GM18858 (cell line): ENCODE data around the gene KISS1R.
"Not testable (repeated sequence)": the region's sequence is repeated elsewhere in the genome, so short reads cannot be mapped to it uniquely, and the experiment has no call there.

Source experiments
- ATAC-seq: cut with Tn5 transposase; IDR thresholded peaks from one replicate; pipeline ENCODE4 v1.9.1; 2021; ENCODE audit not compliant: unreplicated experiment

Gene KISS1R

DNA sequence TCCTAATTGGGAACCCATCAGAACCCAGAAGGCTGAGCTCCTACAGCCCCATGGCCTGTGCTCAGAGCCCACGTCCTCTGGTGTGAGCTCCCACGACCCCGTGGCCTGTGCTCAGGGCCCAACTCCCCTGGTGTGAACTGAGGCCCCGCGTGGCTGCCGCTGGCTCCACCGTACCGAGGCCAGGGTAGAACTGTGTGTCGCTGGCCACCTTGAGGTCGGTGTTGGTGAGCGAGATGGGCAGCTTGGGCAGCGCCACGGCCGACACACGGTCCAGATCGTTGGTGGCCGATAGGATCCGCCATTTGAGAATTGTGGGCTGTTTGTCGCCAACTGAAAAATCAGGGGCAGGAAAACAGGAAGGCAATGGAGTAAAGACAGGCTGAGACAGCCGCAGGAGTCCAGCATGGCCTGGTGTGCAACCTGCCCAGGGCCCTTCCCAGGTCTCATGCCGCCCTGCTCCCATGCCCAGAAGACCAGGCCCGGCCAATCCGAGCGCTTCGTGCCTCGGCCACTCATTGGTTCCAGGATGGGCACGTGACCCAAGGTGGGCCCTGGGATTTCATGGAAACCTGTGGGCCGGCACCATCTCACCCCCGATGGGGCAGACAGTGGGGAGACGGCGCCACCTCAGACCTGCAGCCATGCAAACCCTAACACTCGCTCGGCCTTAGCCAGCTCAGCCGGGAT lies 35.6 kb upstream of the KISS1R start:
- no peak for ATAC-seq

DNA sequence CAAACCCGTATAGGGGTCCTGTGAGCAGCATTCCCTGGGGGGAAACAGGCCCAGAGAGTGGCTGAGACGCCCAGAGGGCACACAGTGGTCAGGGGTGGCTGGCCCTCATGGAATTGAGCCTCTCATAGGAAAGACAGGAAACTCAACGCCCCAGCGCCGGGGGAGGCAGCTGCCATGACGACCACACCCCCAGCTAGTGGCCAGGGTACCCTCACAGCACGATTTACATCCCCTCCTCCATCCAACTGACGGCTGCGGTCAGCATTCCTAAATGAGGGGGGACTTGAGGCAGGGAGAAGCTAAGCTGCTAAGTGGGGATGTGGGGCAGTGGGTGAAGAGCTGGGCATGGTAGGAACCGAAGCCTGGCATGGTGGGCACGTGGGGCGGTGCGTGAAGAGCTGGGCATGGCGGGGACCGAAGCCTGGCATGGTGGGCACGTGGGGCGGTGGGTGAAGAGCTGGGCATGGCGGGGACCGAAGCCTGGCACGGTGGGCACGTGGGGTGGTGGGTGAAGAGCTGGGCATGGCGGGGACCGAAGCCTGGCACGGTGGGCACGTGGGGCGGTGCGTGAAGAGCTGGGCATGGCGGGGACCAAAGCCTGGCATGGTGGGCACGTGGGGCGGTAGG lies 34.1 kb upstream of the KISS1R start:
- ATAC-seq: no peak

DNA sequence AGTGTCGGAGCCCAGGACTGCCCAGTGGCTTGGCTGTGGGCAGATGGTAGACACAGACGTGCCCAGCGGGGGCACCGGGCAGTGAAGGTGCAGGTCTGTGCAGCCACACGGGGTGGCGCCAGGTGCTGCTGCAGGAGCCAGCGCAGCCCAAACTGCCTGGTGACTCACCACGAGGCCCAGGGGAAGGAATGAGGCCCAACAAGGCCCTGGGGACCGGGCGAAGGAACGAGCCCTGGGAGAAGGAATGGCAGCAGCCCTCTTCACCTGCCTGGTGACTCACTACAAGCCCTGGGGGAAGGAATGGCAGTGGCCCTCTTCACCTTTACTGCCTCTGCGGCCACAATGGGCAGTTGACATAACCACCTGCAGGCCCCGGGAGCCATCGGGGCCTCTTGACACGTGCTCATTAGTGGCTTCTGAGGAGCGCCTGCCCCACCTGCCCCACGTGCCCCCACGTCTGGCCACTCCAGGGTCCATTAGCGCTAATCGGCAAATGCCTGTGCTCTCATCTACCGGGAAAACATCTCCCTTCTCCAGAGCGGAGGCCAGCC lies 33.4 kb upstream of the KISS1R start:
- no peak for ATAC-seq

DNA sequence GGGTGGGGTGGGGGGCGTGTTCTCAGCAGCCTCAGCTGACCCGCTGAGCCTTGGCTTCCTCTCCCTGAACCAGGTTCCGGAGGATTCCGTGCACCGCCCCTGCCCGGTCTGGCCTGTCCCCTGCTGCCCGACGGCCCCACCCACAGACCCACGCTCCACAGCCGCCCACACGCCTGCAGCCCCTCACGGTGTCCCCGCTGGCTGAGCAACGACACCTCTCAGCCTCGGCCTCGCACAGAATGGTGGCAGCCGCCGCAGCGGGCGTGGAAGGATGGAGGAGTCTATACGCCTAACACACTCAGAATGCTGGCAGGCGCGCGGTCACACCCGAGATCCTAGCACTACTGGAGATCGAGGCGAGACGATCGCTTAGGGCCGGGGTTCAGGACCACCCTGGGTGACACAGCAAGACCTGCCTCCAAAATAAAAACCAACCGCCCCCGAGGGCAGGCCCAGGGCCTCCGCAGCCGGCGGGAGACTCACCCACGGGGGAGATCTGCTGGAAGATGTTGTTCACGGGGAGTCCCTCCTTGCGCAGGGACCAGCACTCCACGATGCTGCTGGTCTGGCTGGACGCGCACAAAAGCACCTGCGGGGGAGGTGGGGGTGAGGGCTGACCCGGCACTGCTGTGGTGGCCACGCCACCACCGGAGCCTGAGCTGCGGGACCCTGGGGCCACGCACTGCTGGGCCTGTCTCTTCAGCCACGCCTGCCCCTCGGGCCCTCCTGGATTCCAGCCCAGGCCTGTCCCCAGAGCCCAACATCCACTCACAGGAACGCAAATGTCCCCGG lies 32.5 kb upstream of the KISS1R start:
- no peak for ATAC-seq

- ATAC-seq: no peak
These were observed 31.5 kb upstream of the KISS1R start for GRCh38 chr19:885536-886224.

GRCh38 chr19:887072-887471 lies 30.1 kb upstream of the KISS1R start:
- no peak for ATAC-seq

DNA sequence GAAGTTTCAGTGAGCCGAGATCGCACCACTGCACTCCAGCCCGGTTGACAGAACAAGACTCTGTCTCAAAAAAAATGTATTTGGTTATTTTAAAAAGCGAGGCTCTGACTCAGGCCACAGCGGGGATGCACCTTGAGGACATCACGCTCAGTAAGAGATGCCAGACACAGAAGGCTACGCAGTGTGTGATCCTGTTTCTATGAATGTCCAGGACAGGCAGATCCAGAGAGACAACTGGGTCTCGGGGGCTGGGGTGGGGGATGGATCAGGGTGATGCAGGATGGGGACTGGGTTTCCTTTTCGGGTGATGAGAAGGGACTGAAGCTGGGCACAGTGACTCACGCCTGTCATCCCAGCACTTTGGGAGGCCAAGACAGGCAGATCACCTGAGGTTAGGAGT lies 29.5 kb upstream of the KISS1R start:
- no peak for ATAC-seq

DNA sequence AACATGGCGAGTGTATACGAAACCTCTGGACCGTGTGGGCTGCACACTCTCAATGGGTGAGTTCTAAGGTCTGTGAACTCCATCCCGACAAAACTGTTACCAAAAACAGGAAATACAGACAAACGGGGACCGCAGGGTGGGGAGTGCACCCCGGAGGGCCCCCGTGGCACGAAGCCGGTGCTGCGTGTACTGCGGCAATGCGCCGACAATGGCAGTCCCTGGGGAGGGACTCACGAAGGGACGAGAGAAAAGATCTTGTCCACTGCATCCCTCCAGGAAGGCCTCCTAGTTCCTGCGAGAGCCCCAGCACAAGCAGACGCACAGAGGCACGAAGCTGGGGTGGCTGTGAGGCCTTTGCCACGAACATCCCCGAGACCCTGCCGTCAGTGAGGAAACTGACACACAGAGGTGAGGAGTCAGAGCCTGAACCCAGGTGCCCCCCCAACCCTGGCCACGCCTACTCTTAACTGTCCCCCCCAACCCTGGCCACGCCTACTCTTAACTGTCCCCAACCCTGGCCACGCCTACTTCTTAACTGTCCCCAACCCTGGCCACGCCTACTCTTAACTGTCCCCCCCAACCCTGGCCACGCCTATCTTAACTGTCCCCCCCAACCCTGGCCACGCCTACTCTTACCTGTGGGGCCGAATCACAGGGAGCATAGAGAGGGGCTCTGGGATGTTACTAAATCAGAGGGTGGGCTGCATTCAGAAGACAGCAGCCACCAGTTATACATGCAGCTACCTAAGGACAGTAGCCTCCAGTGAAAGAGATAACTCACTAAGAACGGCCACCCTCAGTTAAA lies 28.4 kb upstream of the KISS1R start:
- ATAC-seq: no peak

GRCh38 chr19:889662-890295 lies 27.4 kb upstream of the KISS1R start:
- no peak for ATAC-seq

GRCh38 chr19:890831-891230 lies 26.3 kb upstream of the KISS1R start:
- ATAC-seq: no peak

DNA sequence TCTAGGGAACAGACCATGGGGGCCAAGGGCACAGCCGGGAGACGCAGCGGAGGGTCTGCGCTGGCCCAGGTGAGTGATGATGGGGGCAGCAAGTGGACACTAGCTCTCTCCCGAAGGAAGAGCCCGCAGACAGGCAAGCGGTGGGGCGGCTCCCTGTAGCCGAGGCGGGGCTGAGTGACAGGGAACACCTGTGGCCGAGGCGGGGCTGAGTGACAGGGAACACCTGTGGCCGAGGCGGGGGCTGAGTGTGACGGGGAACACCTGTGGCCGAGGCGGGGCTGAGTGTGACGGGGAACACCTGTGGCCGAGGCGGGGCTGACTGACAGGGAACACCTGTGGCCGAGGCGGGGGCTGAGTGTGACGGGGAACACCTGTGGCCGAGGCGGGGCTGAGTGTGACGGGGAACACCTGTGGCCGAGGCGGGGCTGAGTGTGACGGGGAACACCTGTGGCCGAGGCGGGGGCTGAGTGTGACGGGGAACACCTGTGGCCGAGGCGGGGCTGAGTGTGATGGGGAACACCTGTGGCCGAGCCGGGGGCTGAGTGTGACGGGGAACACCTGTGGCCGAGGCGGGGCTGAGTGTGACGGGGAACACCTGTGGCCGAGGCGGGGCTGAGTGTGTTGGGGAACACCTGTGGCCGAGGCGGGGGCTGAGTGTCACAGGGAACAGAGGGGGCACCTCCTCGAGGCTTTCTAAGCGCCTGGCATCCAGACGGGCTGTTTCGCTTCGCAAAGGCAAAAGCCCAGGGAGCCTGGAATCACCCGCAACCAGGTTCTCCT lies 25.5 kb upstream of the KISS1R start:
- ATAC-seq: not testable (repeated sequence)

DNA sequence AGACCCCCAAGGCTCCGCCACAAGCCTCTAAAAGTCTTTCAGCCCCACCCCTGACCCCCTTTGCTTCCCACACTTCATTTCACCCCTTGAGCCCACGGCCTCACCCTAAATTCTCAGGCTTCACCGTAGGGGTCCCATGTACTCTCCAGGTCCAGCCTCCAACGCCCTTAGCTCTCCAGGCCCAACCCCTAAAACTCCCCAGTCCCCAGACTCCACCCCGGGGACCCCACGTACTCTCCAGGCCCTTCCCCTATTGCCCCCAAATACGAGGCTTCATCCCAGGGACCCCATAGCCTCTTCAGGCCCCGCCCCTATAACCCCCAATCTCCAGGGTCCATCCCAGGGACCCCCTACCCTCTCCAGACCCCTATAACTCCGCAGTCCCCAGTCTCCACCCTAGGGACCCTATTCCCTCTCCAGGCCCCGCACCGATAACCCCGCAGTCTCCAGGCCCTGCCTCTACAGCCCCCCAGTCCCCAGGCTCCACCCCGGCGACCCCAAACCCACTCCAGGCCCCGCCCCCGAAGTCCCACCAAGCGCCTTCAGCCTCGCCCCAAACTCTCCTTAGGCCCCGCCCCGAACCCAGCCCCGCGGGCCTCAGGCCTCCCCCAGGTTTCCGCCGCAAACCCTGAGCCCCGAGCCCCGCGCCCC lies 24.8 kb upstream of the KISS1R start:
- ATAC-seq: no peak

- ATAC-seq: peak; percentile 69
These were observed 24.0 kb upstream of the KISS1R start, which contains the start of the genes MED16 and RNU6-9 for GRCh38 chr19:892894-893689. TSS of gene MED16 (minus strand) at chr19:893187. CDS start at chr19:891131, 2,056 bp downstream. TSS of gene RNU6-9 (plus strand) at chr19:893484.

DNA sequence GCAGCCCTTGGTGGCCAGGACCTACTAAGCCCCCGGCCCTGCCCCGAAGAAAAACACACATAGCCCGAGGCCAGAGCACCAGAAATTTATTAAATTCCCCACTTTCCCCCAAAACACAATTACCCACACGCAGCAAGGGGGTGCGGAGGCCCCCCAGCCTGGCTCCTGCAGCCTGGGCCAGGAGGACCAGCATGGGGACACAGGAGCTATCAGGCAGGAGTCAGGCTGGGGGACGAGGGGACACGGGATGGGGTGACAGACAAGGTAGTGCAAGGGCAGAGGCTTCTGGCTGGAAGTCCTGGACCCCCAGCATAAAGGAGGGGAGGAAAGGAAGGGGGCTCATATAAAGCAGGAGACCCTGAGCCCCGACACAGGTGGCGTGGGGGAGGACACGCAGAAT lies 20.7 kb upstream of the KISS1R start:
- no peak for ATAC-seq

GRCh38 chr19:896999-897398 lies 20.1 kb upstream of the KISS1R start:
- no peak for ATAC-seq

GRCh38 chr19:897442-898039 lies 19.6 kb upstream of the KISS1R start:
- ATAC-seq: no peak

DNA sequence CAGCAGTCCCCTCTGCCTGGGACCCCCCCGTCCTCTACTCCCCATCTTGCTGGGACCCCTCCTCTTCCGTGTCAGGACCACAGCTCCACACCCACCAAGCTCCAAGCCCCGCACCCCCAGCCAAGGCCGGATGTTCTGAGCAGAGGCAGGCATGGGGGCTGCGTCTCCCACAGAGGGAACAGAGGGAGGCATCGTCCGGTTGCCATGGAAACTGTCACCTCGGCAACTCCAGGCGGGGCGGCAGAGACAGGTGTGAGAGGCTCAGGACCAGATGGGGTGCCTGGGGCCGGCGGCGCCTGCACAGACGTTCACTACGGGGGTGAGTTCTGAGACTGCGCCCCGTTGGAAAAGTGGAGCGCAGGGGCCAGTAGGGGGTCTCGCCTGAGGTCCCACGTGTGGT lies 18.5 kb upstream of the KISS1R start:
- ATAC-seq: no peak
